Tibial artery (tissue), 4 donors: ENCODE measurements around the gene PEX12.
"Not testable (repeated sequence)": the region's sequence is repeated elsewhere in the genome, so short reads cannot be mapped to it uniquely, and the experiment has no call there.

Experiments
- DNase-seq, 2 donors: peaks; one replicate each; pipeline ENCODE4 v3.0.0-alpha.2; 2019
- H3K27ac ChIP-seq, 2 donors: fragments of 200-600 bp; sonication (generic) in 1 of 2; 1 replicate in 1 of 2; 2 replicates in 1 of 2; pipeline ENCODE4 v1.5.1; 2018 to 2019; ENCODE audit warnings: mild to moderate bottlenecking in 1 of 2
- H3K27me3 ChIP-seq, 2 donors: fragments of 200-600 bp; sonication (generic) in 1 of 2; one replicate each; pipeline versions ENCODE4 v1.5.1 to v1.6.0; 2016 to 2019
- H3K36me3 ChIP-seq, 3 donors: fragments of 200-600 bp; sonication (generic) in 2 of 3; one replicate each; pipeline ENCODE4 v1.5.1; 2016 to 2019; ENCODE audit warnings: mild to moderate bottlenecking in 2 of 3
- H3K4me1 ChIP-seq, 4 donors: fragments of 200-600 bp; sonication (generic) in 2 of 4; 1 replicate in 3 of 4; 2 replicates in 1 of 4; pipeline ENCODE4 v1.5.1; 2016 to 2019
- H3K4me3 ChIP-seq, 2 donors: fragments of 200-600 bp; sonication (generic) in 1 of 2; 1 replicate in 1 of 2; 2 replicates in 1 of 2; pipeline ENCODE4 v1.5.1; 2018 to 2019; ENCODE audit warnings: mild to moderate bottlenecking in 2 of 2
- H3K9me3 ChIP-seq, 3 donors: fragments of 200-600 bp; sonication (generic) in 1 of 3; one replicate each; pipeline ENCODE4 v1.5.1; 2016 to 2019
- CTCF ChIP-seq, 2 experiments: fragments of 200-600 bp in 1 of 2; fragments of 450-650 bp in 1 of 2; IDR thresholded peaks; one replicate each; pipeline ENCODE4 v1.5.1; 2017 to 2019; ENCODE audit warnings: antibody characterized with exemption in 2 of 2, mild to moderate bottlenecking in 1 of 2, moderate library complexity in 1 of 2
- intact Hi-C: fragments of 100-400 bp; cut with DNase I; formaldehyde crosslinking; loops from one replicate; pipeline ENCODE4 v1.15.0; 2023; ENCODE audit warnings: low total_unique reads

PEX12 gene

GRCh38 chr17:35529866-35530265 lies 48.5 kb downstream of the PEX12 start:
- Histone ChIP-seq H3K4me1 (no peaks in the 10 kb centered on the region), H3K36me3 (no peaks in the 10 kb centered on the region), H3K27ac (no peak overlapping the region), H3K4me3 (no peak overlapping the region), H3K9me3 (no peaks in the 10 kb centered on the region), H3K27me3 (no peaks in the 10 kb centered on the region)
- no peak for DNase-seq
- intact Hi-C loops = loop anchor here (10.0 kb wide), 1 partner anchor 355 kb away; no protein-coding TSS in a partner anchor
- no peak for TF ChIP-seq CTCF (IDR thresholded peaks at IDR 0.05)

GRCh38 chr17:35529326-35529725 lies 49.0 kb downstream of the PEX12 start:
- H3K27ac ChIP-seq, H3K4me3 ChIP-seq, intact Hi-C loops, DNase-seq, H3K27me3 ChIP-seq, H3K4me1 ChIP-seq, H3K9me3 ChIP-seq, H3K36me3 ChIP-seq: not testable (repeated sequence)
